Neural progenitor cell (in vitro differentiated cells): ENCODE data around the gene SELENOO. TPM values are rescaled to one million over a fixed set of nuclear protein-coding genes. Genes with fewer than 3 reads are reported as not detected.

Experiments used
- DNase-seq: peaks from one replicate; pipeline ENCODE4 v3.0.0-alpha.2; 2016; ENCODE audit warnings: low spot score
- H2AFZ ChIP-seq: fragments of 200-600 bp; sonication (generic); replicated peaks from 2 replicates; pipeline ENCODE4 v1.6.1; 2016; ENCODE audit warnings: antibody characterized with exemption
- H3F3A ChIP-seq: fragments of 200-600 bp; sonication (generic); 2 replicates; pipeline ENCODE4 v1.6.1; 2016; ENCODE audit warnings: antibody characterized with exemption, low read depth
- H3K27ac ChIP-seq: fragments of 200-600 bp; sonication (generic); 2 replicates; pipeline ENCODE4 v1.5.1; 2016; ENCODE audit warnings: mild to moderate bottlenecking
- H3K27me3 ChIP-seq: fragments of 200-600 bp; sonication (generic); 2 replicates; pipeline ENCODE4 v1.6.1; 2016; ENCODE audit warnings: mild to moderate bottlenecking, moderate library complexity
- H3K36me3 ChIP-seq: fragments of 200-600 bp; sonication (generic); 2 replicates; pipeline ENCODE4 v1.5.1; 2016
- H3K4me1 ChIP-seq: fragments of 200-600 bp; sonication (generic); 2 replicates; pipeline ENCODE4 v1.6.1; 2016; ENCODE audit warnings: mixed run types
- H3K4me2 ChIP-seq: fragments of 200-600 bp; sonication (generic); 2 replicates; pipeline ENCODE4 v1.6.1; 2016
- H3K4me3 ChIP-seq: fragments of 200-600 bp; sonication (generic); 2 replicates; pipeline ENCODE4 v1.5.1; 2016
- H3K79me2 ChIP-seq: fragments of 200-600 bp; sonication (generic); 2 replicates; pipeline ENCODE4 v1.6.1; 2016; ENCODE audit warnings: low read depth
- H3K9ac ChIP-seq: fragments of 200-600 bp; sonication (generic); 2 replicates; pipeline ENCODE4 v1.6.1; 2016
- H3K9me3 ChIP-seq: fragments of 200-600 bp; sonication (generic); 2 replicates; pipeline ENCODE4 v1.5.1; 2016; ENCODE audit warnings: low read depth
- H4K20me1 ChIP-seq: fragments of 200-600 bp; sonication (generic); 2 replicates; pipeline ENCODE4 v1.6.1; 2016; ENCODE audit warnings: low read depth
- H3K27ac Mint-ChIP-seq: 3 replicates; pipeline ENCODE4 v1.8.0; 2021; ENCODE audit warnings: mixed read lengths
- H3K27me3 Mint-ChIP-seq: 2 replicates; pipeline ENCODE4 v1.8.0; 2022; ENCODE audit warnings: low read depth, mild to moderate bottlenecking, inconsistent platforms, moderate library complexity, mixed read lengths; ENCODE audit not compliant: insufficient read depth
- H3K36me3 Mint-ChIP-seq: 3 replicates; pipeline ENCODE4 v1.8.0; 2021; ENCODE audit warnings: mixed read lengths
- H3K4me1 Mint-ChIP-seq: 3 replicates; pipeline ENCODE4 v1.8.0; 2021; ENCODE audit warnings: mixed read lengths
- H3K4me3 Mint-ChIP-seq: 3 replicates; pipeline ENCODE4 v1.8.0; 2021; ENCODE audit warnings: mild to moderate bottlenecking, moderate library complexity, mixed read lengths
- H3K9me3 Mint-ChIP-seq: 3 replicates; pipeline ENCODE4 v1.8.0; 2020; ENCODE audit warnings: mixed read lengths
- EZH2 ChIP-seq: fragments of 200-600 bp; sonication (generic); IDR thresholded peaks from 2 replicates; pipeline ENCODE4 v1.6.1; 2017; ENCODE audit warnings: antibody characterized with exemption, mild to moderate bottlenecking, moderate library complexity
- EZH2phosphoT487 ChIP-seq: fragments of 200-600 bp; sonication (generic); IDR thresholded peaks from 2 replicates; pipeline ENCODE4 v1.6.1; 2017; ENCODE audit warnings: antibody characterized with exemption
- total RNA-seq: library from RNA; depleted of rRNA; stranded (reverse); fragments of >200 nt; gene quantifications from 2 replicates; pipeline ENCODE4 v1.2.3, GENCODE V29; 2015; ENCODE audit warnings: low replicate concordance
- TF ChIP-seq, protein P1 (sequence below): fragments of 200-600 bp; sonication (generic); IDR thresholded peaks from 2 replicates; pipeline ENCODE4 v1.5.1; 2017; ENCODE audit warnings: antibody characterized with exemption, mild to moderate bottlenecking

The SELENOO gene
- total RNA-seq, 1 donor from 2014 or later, result 7.6 TPM

DNA sequence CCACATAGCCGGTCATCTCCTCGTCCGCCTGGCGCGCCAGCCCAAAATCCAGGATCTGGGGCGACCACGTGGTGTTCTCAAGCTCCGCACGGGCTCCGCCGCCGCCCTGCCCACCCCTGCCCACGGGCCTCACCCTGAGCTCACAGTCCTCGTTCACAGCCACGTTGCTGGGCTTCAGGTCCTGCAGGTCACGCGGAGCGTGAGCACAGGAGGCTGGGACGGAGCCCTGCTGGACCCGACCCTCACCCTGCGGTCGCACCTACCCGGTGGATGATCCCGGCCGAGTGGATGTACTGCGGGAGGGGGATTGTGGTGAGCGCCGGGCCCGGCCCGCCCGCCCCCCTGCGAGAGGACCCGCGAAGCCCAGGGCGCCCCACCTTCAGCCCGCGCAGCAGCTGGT is 66.2 kb downstream of the SELENOO start:
- Histone ChIP-seq H3K4me2 (no peak overlapping the region), H3K27ac (no peak overlapping the region), H2AFZ (no peak overlapping the region), H3K9me3 (no peaks in the 10 kb centered on the region), H3K4me3 (peak overlapping the region; percentile 23), H3K27me3 (peaks cover 93% of the 10 kb centered on the region), H3F3A (peaks cover 15% of the 10 kb centered on the region), H3K4me1 (peaks cover 19% of the 10 kb centered on the region), H3K36me3 (no peaks in the 10 kb centered on the region), H3K79me2 (no peaks in the 10 kb centered on the region), H4K20me1 (peaks cover 37% of the 10 kb centered on the region), H3K9ac (no peak overlapping the region)
- peaks cover 5% of the 10 kb centered on the region for H3K27me3 Mint-ChIP-seq
- H3K4me3 Mint-ChIP-seq, result no peak overlapping the region
- no peak overlapping the region for H3K27ac Mint-ChIP-seq
- no peak for TF ChIP-seq EZH2phosphoT487
- TF ChIP-seq, protein P1, sequence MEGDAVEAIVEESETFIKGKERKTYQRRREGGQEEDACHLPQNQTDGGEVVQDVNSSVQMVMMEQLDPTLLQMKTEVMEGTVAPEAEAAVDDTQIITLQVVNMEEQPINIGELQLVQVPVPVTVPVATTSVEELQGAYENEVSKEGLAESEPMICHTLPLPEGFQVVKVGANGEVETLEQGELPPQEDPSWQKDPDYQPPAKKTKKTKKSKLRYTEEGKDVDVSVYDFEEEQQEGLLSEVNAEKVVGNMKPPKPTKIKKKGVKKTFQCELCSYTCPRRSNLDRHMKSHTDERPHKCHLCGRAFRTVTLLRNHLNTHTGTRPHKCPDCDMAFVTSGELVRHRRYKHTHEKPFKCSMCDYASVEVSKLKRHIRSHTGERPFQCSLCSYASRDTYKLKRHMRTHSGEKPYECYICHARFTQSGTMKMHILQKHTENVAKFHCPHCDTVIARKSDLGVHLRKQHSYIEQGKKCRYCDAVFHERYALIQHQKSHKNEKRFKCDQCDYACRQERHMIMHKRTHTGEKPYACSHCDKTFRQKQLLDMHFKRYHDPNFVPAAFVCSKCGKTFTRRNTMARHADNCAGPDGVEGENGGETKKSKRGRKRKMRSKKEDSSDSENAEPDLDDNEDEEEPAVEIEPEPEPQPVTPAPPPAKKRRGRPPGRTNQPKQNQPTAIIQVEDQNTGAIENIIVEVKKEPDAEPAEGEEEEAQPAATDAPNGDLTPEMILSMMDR, result no peak
- no peak for TF ChIP-seq EZH2
- H3K9me3 Mint-ChIP-seq, result peaks cover 2% of the 10 kb centered on the region
- peaks cover 9% of the 10 kb centered on the region for H3K4me1 Mint-ChIP-seq
- DNase-seq, result no peak
- no peaks in the 10 kb centered on the region for H3K36me3 Mint-ChIP-seq

Other genes with a start within 250 kb of the SELENOO start
- 15.1 and 37.2 TPM in 2 replicates for gene PIM3, start 240.2 kb upstream of the SELENOO start, total RNA-seq
- 0.15 TPM in 1 of 2 replicates, not detected in the other for gene IL17REL, start 188.2 kb upstream of the SELENOO start, total RNA-seq
- not detected in 2 replicates for gene TTLL8, start 142.7 kb upstream of the SELENOO start, total RNA-seq
- gene MLC1, start 115.6 kb upstream of the SELENOO start, total RNA-seq, result not detected in 2 replicates
- 0.99 TPM in 1 of 2 replicates, not detected in the other for gene MOV10L1, start 111.0 kb upstream of the SELENOO start, total RNA-seq
- gene PANX2, start 30.3 kb upstream of the SELENOO start, total RNA-seq, result 0.88 and 1.9 TPM in 2 replicates
- gene TRABD, start 15.1 kb upstream of the SELENOO start, total RNA-seq, result 15.4 and 37.4 TPM in 2 replicates
- 16.9 and 44.6 TPM in 2 replicates for gene TUBGCP6, start 44.0 kb downstream of the SELENOO start, total RNA-seq
- 5.4 and 27.6 TPM in 2 replicates for gene HDAC10, start 50.3 kb downstream of the SELENOO start, total RNA-seq
- gene MAPK12, start 60.7 kb downstream of the SELENOO start, total RNA-seq, result 18.7 and 28.4 TPM in 2 replicates
- gene MAPK11, start 69.4 kb downstream of the SELENOO start, total RNA-seq, result 0.37 TPM in 1 of 2 replicates, not detected in the other
- gene PLXNB2, start 106.6 kb downstream of the SELENOO start, total RNA-seq, result 32.4 and 94.1 TPM in 2 replicates
- gene DENND6B, start 126.0 kb downstream of the SELENOO start, total RNA-seq, result 1.0 and 7.8 TPM in 2 replicates
- 32.6 and 65.5 TPM in 2 replicates for gene PPP6R2, start 142.3 kb downstream of the SELENOO start, total RNA-seq